Islet precursor cell (in vitro differentiated cells): ENCODE results near the gene HACD3.
"Not testable (repeated sequence)": the region's sequence is repeated elsewhere in the genome, so short reads cannot be mapped to it uniquely, and the experiment has no call there.

ENCODE experiments used
- DNase-seq: peaks from one replicate; pipeline ENCODE4 v3.0.0-alpha.2; 2018

Gene HACD3

DNA sequence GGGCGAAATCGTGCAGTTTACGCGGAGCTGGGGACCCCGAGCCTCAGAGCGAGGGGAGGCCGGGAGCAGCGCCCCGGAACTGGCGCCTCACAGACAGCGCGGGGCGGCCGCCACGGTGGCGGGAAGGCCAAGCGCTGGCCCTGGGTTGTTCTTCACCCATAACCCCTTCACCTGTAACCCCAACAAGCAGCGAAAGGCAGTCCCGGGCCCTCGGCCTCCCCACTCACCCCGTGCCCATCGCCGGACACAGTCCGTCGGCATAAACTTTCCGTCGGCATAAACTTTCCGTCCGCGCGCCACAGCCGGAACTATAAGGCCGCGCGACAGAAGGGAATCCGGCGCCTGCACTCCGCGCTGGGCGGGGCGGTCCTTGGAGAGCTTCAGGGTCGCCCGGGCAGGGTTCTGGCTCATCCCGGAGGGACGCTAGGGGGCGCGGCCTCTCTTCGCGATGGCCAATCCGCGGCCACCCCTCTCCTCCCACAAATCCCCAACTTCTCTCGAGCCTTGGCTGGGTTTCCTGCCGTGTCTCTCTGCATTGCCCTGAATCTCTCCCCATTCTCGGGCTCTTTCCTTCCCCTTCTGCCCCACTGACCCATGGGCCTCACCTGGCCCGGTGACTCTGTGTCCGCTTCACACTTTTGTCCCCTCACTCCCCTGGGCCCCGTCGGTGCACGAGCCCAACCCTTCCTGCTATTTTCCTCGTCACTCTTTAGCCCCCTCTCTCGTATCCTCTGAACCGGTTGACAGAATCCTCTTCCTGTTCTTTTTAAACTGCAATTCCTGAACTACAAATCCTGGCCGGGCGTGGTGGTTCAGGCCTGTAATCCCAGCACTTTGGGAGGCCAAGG lies 80.8 kb downstream of the HACD3 start, which contains the start of gene INTS14:
INTS14 (minus strand) TSS at position 261 of the 848 bp plus-strand sequence. CDS start 3,751 bp downstream, outside the sequence.
- peak; percentile 98 for DNase-seq

DNA sequence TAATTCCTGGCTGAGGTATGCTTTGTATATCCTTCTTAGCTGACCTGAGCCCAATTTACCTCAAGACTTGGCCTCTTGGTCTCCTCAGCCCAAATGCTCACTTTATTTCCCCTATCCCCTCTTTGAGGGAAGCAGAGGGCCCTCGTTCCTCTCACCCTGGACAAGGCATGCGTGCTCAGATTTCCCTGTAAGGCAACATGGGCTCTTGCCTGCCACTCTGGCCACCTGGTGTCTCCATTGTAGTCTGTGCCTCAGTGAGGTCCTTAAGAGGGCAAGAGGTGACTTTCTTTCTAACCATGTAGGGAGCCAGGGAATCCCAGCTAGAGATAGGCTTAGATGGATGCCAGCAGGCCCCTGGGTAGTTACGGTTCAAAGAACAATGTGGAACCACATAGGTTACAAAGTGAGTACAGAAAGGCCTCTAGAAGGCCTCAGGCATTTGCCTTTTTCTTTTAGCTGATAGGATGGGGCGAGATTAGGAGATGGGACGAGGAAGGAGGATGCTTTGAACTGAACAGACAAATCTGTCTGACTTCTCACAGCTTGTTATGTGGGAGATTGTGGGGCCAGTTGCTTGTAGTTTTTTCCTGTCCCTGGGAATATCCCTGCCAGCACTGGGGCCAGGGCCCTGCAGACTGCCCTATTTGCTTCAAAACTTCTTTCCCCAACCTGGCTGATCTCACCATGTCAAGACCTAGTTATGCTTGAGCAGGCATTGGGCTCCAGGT lies 81.8 kb downstream of the HACD3 start:
- DNase-seq = no peak

- no peak for DNase-seq
Measured at GRCh38 chr15:65612616-65612946, 82.3 kb downstream of the HACD3 start.

DNA sequence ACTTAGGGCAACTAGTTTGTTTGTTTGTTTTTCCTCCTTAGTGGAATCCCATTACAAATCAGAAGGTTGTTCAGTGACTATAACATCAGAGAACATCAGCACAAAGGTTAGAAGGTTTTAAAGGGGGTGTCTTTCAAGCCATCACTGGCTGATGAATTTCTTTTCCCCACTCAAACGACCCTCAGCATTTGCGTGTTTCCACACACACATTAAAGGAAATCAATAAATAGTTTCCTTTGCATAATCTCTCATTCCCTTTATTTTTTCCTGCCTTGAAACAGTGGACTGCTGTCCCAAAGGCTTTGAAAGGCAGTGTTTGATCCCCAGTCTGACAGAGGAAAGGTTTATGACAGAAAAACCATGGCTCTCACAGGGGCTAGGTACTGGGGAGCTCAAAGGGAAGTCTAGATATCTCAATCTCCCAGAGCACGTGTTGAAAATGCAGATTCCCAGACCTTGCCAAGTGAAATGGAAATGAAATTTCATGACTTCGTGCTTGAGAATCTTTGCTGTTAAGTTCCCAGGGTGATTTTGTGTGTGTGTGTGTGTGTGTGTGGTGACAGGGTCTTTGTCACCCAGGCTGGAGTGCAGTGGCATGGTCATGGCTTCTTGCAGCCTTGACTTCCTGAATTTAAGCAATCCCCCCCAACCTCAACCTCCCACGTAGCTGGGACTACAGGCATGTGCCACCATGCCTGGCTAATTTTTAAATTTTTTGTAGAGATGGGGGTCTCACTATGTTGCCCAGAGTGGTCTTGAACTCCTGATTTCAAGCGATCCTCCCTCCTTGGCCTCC lies 82.9 kb downstream of the HACD3 start:
- DNase-seq = no peak

DNA sequence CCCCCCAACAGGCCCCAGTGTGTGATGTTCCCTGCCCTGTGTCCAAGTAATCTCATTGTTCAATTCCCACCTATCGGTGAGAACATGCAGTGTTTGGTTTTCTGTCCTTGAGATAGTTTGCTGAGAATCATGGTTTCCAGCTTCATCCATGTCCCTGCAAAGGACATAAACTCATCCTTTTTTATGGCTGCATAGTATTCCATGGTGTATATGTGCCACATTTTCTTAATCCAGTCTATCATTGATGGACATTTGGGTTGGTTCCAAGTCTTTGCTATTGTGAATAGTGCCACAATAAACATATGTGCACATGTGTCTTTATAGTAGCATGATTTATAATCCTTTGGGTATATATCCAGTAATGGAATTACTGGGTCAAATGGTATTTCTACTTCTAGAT lies 85.6 kb downstream of the HACD3 start:
- DNase-seq = not testable (repeated sequence)

DNA sequence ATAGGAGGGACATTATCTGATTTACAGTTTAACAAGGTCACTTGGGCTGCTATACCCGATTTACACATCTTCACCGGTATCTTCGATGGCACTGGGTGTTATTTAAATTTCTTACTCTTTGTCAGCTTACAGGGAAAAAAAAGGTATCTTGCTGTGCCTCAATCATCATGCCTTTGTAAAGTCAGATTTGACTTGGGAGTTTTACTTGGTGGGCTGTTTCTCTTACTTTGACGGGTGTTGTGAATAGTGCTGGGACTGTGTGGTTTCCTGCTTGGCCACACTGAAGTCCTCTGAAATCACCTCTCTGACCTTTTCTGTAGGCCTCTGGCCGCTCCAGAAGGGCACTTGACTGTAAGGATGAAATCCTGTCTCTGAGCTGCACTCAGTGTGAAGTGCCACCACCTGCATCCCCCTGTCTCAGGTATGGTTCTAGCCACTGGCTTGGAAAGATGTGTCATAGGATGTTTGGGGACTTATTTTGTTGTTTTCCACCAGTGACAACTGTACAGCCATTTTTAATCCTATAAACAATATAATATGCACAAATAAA lies 88.4 kb downstream of the HACD3 start:
- no peak for DNase-seq

GRCh38 chr15:65619626-65620290 lies 89.5 kb downstream of the HACD3 start:
- no peak for DNase-seq

- DNase-seq = no peak
Measured at GRCh38 chr15:65620833-65621232, 90.6 kb downstream of the HACD3 start.

- DNase-seq = no peak
Measured at GRCh38 chr15:65621638-65622037, 91.4 kb downstream of the HACD3 start, which contains the start of gene SLC24A1. SLC24A1 (plus strand) TSS chr15:65621938; CDS start chr15:65624081, 2,143 bp downstream.

DNA sequence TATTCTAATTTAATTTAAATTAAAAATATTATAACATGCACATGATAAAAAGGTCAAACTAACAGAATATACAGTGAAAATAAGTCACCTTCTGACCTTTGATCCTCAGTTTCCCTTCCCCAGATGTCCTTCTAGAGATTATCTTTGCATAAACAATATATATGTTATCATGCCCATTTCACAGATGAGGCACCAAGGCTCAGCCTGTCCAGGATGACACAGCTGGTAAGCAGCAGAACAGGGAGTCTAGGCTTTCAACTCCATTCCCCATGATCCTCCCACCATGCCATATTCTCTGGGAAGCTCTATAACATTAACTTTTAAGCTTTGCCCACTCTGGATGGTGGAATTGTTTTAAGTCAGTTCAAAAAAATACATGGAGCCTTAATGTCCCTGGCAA lies 92.8 kb downstream of the HACD3 start:
- no peak for DNase-seq

DNA sequence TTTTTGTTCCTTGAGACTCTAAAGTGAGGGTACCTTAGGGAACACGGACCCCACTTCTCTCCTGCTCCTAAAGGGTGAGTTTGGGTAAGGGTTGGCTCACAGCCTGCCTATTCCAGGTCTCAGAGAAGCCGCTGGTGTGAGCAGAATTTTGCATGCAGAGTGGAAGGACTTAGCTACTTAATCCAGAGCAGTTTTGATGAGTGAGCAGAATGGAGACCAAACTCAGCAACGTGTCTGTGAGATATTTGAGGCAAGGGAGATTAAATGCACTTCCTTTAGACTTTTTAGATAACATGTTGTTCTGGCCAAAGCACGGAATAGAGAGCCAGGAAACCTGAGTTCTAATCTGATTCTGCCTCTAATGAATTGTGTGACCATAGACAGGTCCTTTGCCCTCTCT lies 96.6 kb downstream of the HACD3 start:
- DNase-seq = no peak
